NCI-H2081 (cell line): ENCODE results near the gene SACS.
"Not testable (repeated sequence)": the region's sequence is repeated elsewhere in the genome, so short reads cannot be mapped to it uniquely, and the experiment has no call there.

Experiments
- DNase-seq, 2 experiments: peaks; one replicate each; lab custom pipeline; 2025; lab: John Stamatoyannopoulos, UW

The SACS gene

DNA sequence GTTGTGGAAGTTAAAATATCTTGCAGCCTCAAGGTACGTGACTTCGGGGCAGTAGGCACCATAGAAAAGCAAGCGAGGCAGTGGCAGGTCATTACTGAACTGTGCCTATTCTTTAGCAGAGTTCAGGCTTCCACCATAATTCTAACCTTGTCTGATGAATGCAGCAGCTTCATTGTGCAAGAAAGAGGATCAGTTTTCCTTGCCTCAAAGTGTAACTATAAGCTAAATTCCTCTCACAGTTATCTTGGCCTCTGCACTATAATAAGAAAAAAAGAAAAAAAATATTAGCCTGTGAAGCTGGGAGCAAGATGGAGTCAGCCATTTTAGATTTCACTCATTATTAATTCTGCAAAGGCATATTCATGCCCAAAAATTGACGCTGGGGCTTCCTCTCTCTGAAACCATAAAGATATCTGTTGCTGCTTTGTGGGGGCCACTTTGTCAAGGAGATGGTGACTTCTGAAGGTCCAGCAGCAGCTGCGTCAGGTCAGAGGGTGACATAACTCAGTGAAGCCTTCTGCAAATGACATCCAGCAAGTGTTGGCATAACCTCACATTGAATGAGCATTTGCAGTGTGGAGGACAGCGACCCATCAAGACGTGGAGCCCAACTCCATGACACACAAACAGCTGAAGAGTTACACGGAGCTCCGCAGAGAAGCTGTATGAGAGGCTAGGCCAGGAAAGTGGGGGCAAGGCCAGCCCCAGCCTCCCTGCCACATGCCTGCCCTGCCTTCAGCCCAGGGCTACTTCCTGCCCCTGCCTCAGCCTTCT is 23.1 kb upstream of the SACS start:
- DNase-seq: no peak

DNA sequence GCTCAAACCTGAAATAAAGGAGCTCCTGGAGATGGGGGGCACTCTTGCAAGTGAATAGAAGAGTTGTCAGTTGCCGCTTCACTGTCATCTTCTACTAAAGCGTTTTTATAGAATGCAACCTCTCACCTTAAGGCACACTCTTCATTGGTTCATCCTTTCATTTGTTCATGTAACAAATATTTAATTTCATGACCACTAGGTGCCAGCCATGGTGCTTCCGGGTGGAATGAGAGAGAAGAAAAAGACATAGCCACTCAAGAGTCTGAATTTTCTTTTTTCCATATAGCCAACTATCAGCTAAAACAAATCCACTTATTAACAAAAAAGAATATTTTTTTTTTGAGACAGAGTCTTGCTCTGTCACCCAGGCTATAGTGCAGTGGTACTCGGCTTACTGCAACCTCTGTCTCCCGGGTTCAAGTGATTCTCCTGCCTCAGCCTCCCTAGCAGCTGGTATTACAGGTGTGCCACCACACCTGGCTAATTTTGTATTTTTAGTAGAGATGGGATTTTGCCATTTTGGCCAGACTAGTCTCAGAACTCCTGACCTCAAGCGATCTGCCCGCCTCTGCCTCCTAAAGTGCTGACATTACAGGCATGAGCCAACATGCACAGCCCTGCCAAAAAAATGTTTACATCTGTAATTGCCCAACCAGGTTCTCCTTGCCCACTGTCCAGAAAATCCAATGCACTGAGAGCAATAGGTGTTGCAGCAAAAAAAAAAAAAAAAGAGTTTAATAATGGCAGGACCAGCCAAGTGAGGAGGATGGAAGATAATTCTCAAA is 22.1 kb upstream of the SACS start:
- peak in 1 of 2 experiments; percentile 1 for DNase-seq

DNA sequence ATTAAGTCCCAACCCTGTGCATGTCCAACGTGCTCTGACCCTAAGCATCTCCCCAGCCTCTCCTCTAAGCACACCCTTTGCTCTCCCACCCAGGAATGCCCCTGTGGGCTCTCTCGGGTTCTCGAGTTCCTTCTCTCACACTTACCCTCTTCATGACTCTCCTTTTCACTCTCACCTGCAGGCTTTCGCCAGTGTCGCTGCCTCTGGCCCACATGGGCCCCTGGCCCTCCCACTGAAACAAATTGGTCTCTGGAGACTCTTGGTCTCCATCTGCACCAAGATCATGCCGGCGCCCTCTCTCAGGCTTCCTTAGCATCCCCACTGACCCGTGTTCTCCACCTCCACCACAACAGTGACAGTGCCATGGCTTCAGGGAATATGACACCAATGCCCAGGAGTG is 19.6 kb upstream of the SACS start:
- DNase-seq: no peak

DNA sequence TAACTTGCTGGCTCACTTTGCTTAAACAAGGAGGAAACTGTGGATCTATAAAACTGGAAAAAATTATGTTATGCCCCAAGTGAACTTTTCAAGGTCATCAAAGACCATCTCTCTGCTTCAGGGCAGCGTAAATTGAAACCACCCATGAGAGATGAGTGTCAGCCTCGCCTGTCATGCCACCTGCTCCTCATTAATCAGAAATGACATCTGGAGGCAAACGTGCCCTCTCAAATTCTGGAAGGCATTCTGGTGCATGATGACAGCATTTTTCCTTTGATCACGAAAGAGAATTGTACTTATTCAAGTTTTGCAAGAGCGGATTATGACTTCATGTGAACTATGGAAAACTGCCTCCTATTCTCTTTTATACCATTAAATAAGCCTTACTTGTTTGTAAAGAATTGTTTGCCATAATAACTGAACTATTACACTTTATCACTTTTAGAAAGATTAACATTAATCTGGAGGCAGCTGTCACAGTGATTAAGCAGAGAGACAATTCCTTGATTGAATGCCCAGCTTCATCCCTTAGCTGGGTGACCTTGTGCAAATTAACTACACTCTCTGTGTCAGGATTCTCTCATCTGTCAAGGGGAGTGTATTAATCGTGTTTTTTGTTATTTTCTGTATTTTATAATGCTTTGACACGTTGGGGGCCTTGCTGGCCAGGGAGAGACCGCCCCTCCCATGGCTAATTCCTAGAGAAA is 17.0 kb upstream of the SACS start:
- no peak for DNase-seq

DNA sequence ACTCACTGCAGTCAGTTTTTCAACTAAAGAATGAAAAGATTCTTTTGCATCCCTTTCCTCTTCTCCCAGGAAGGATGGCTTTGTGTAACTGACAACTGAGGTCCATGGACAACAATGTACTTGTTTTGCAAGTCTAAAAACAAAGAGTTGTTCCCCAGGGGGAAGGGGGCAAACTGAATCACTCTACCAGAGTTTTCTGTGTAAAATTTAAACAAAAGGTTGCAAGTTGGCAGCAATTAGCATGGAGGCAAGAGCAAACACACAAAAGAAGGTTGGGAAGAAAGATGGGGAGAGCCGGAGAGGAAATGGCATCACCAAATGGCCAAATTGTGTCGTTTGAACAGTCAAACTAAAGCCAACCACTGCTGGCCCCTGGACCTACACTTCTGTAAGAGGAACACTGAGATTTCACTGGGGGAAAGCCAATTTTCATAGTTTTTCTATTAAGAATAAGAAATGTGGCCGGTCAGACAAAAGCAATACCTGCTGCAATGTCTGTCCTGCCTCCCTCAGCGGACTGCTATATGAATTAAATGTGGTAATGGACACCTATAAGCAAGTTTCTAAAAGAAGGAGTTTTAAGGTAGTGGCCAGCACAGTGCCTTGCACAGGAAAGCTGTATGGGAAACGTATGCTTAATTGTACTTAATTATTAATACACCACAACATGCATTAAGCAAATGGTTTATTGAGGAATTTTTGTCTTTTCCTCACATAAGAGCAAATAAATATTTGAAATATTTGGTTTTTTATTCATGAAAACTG is 16.1 kb upstream of the SACS start:
- no peak for DNase-seq

DNA sequence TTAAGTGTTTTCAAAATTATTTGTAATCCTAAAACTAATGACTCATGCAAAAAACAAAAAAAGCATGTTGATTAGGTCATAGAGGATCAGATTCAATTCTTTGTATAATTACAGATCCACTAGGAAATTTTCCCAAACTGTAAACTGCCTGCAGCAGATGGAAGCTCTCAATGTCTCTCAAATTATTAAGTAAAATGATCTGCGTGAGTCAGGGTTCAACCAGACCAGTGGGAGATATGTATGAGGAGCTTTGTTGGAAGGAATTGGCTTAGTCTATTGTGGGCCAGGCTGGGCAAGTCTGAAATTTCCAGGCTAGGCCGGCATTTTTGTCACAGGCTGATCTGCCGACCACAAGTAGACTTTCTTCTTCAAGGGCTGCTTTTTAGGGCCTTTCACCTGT is 14.4 kb upstream of the SACS start:
- DNase-seq: no peak

DNA sequence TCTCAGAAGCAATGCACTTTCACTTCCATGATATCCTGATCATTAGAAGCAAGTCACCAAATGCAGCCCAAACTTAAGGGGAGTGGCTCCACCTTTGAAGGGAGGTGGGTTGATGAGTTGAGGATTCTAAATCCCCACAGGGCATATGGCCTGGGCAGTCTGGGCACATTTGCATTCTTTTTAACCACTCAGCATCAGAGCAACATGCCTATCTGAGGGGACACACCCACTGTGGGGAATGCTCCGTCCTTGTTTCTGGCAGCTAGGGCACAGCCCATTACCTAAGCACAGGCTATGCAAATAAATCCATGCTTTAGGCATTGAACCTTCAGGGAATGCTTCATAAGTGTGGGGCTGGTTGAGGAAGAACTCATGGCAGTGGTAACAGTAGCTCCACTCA is 12.3 kb upstream of the SACS start:
- DNase-seq: no peak

DNA sequence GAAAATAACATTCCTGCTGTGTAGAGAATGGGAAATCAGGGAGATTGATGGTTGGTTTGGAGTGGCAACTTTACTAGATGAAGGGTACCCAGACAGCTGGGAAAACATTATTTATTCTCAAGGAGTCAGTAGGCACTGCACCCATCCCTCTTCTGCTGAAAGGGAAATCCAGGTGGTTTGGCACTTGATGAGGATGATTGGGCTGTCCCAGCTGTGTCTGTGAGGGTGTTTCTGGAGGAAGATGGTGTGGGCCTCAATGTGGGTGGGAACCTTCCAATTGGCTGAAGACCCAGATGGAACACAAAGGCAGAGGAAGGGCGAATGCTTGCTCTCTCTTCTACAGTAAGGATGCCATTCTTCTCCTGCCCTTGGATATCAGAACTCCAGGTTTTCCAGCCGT is 10.4 kb upstream of the SACS start:
- no peak for DNase-seq

DNA sequence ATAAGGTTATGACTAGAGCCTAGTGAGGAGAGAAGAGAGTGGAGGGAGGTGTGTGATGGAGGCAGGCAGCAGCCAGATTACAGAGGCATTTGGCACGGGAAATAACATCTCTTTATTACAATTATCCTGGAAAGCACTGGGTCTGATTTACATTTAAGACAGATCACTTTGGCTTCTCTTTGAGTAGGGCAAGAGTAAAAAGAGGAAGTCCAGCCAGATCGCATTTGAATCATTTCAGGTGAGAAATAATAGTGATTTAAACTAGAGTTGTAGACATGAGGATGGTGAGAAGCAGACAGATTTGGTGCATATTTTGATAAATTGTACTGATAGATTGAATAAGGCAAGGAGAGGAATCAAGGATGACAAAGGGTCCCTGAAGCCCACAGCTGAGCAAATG is 9.6 kb upstream of the SACS start:
- no peak for DNase-seq

DNA sequence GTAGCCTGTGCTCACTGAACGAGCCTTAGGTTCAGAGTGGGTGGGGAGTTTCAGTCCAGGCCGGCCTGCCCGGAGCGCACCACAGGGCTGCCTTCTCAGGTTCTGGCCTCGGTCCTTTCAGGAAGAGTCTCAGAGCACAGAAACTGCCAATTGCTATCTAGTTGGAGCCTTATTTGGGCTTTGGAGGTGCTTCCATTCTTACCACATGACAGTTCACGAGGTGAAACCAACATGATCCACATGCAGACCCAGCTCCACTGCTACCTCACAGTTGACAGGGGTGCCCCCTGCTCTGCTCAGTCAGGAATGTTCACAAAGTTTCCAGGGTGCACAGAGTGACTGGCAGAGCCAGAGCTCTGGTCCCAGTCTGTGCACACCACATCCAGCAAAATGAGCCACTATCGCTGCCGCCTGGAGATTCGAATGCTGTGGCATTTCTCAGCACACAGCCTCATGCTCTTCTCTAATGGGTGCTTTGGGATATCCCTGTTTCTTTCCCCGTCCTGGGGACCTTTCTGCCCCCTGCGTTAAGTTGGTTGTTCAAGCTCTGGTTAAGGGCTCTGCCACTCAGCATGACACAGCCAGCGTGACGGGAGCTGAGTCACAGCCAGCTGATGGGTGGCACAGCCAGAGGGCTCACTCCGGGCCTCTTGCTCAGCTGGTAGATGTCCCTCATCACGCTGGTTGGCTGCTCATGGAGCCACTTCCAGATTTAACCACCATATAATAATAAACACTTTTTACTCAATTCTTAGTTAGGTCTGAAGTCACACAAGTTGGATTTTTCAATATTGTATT is 7.5 kb upstream of the SACS start:
- no peak for DNase-seq

DNA sequence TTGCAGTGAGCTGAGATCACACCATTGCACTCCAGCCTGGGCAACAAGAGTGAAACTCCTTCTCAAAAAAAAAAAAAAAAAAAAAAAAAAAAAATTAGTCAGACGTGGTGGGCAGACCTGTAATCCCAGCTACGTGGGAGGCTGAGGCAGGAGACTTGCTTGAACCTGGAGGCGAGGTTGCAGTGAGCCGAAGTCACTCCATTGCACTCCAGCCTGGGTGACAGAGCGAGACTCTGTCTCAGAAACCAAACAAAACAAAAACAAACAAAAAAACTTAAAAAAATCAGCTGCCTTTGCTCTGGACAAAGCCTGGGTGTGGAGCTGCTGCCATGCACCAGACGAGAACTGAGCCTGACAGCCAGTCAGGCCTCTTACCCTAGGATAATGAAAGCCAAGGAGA is 6.8 kb upstream of the SACS start:
- DNase-seq: not testable (repeated sequence)

DNA sequence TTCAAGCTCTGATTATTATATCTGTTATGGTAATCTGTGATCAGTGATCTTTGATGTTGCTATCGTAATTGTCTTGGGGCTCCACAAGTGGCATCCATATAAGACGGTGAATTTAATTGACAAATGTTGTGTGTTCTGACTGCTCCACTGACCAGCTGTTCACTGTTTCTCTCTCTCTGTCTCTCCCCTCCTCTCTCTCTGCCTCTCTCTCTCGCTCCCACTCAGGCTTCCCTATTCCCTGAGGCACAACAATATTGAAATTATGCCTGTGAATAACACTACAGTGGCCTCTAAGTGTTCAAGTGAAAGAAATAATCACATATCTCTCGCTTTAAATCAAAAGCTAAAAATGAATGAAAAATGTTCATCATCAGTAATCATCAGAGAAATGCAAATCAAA is 4.4 kb upstream of the SACS start:
- no peak for DNase-seq

DNA sequence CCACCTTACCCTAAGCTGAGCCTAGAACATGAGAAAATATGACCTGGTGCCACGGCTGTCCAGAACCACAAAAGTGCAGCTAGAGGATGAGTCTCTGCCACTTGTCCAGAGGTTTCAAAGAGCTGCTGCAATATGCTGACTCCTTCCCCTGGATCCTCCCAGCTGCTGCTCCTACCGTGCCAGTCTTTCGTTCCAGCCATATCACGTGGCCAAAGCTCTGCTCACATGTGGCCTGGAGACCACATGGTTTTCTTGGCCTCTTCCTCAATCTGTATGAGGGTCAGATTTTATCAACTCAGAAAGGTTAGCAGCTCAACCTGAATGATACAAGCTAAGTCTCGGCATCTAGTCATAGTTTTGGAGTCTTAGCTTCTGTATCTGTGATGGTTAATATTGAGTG is 3.2 kb upstream of the SACS start:
- no peak for DNase-seq

DNA sequence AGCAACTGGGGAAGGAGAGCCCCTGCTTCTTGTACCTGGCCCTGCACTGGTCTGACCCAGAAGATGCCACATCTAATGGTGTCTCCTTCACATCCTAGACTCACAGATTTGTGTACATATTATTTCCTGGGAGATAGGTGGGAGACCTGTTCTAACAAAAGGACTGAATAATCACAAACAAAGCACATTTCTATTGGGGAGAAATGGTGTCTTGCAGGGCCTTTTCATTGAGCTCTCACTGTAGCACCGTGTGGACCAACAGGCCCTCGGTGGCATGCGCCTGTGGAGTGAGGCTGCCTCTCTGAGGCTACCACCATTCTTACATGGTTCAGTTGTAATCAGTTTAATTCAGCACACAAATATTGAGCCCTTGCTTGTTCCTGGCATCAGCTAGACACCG is 989 bp upstream of the SACS start:
- no peak for DNase-seq

DNA sequence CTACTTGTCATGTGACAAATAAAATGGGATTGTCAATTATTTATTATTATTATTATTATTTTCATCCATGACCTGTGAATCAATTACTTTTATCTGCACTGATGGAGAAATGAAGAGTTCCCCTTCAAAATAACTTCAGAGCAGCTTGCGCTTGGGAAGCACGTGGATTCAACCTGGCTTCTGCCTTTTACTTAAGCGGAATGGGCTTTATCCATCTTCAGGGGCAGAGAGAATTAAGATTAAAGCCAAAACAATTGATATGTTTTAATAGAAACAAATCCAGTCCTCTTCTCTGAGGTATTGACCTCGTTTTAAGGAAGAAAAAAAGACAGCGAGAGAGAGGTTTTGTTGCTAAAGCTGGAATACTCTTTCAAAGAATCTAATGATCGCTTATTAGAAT is 876 bp downstream of the SACS start:
- DNase-seq: no peak

DNA sequence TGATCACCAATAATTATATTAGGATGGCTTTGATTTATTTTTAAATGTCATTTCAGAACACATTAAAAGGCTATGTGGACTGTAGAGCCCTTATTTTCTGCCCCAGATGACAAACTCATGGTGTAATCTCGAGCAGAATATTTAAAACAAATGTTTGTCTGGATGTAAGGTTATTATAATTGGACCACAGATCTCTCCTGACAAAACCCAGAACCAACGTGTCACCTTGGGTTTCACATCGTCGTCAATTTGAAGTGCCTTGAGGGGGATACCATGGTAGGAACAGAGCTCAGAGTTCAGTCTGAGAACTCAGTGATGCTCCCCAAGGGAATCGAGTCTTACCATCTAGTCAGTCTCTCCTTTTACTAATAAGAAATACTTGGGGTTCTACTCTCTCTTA is 2.8 kb downstream of the SACS start:
- DNase-seq: no peak

DNA sequence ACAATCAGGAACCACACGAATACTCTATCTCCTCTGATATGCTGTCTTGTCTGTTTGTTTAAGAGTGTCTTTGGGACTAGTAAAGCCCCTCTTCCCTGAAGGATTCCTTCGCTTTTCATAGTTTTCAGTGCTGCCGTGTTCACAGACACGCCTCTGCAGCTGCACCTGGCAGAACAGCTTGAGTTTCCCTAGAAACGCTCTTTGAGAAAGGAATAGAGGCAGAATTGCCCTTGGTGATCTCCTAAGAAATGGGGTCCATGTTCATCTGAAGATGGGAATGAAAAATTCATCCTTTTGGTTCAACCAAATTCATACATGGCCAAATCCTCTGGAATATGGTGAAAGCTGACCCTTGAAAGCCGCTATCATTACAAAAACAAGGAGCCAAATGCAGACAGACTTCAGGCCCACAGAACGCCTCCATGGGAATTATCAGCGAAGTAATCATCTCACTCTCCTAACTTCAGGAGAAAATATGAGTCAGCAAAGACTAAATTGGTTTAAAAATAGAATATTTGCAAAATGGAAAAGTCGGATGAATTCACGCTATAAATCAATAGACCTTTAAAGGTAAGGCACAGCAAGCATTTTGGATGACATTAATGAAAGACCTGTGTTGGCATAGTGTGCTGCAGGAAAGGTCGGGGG is 5.5 kb downstream of the SACS start:
- no peak for DNase-seq

DNA sequence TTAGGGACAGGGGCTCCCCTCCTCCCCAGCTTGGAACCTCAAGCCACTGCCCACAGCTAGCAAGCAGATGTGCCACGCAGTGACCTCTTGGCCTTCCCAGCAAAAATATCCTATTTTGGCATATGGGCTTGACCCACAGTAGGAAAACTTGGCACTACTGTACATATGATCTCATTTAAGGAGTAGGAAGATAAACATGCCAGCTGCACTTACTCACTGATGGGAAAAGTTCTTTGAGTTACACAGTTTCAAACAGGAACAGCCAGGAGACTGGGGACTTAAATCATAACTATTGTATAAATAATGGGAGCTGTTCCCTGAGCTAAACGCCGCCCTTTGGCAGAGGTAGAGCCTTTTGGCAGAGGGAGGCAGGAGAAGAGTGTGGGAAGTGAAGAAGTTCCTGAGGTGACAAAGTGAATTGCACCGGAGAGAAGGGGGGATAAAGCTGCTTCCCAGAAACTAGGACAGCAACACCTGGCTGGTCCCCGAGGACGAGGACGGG is 6.1 kb downstream of the SACS start:
- no peak for DNase-seq

DNA sequence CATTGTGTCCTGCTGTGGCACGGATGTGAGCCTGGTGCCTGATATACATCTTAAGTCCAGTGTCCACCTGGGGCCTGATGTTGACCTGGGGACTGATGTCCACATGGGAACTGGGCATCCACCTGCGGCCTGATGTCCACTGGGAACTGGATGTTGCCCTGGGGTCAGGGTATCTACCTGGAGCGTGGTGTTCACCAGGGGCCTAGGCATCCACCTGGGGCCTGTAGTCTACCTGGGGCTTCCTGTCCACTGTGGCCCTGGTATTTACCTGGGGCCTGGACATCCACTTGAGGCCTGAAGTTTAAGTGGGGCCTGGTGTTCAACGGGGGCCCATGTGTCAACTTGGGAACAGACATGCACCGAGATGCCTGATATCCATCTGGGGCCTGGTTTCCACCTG is 11.9 kb downstream of the SACS start:
- no peak for DNase-seq

DNA sequence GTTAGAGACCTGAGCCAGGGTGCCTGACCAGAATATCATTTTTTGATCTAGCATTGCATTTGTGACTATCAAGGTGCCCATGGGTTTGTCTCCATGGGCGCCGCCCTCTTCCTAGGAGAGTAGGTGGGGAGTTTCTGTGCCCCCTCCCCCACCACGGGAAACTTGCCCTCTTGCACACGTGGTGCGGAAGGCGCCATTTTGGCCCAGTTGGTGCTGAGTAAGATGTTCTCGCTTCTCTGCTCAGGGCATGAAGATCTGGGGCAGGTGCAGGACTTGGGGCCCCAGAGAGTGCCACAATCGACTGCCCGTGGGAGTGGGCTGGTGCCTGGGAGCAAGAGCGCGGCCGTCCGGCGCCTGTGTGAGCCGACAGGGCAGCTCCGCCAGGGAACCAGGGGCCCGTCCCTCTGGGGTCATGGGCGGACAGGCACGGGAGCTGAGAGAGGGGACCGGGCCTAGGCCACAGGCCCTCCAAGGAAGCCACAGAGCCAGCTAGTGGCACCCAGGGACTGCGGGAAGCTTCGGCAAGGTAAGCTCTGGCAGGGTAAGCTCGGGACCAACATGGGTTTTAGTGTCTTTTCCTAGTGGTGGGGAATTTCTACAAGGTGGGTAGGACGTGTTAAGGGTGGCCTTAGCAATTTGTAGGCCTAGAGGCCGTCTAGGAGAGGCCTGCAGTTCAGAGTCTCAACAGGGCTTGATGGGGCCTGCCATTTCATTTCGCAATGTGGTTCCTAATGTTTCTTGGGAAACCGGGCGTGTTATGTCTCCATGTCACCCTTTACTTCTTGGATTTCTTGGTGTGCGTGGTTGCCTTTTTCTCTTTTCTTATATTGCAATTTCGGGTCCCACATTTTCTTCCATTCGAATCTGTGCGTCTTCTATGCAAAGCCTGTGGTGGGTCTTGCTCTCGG is 14.5 kb downstream of the SACS start:
- no peak for DNase-seq
